ENCODE measurements around the gene TGIF1.

DNA sequence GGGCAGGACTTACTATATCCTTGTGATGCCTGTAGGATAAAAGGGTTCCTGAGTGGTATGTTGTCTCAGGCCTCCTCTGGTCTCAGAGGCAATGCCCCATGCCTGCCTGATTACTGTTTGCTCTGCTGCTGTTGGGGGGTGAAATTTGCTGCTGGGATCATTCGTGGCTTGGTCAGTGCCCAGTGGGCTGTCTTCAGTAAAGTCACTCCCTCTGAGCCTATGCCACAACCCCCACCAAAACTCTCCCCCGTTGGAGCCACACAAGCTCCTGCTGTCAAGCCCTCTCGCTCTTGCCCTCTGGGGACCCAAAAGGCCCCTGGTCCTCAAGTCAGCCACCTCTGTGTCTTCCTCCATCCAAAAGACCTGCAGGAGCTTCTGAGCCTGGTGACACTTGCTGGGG is 38.6 kb upstream of the TGIF1 start:
- TF ChIP-seq, protein P1, sequence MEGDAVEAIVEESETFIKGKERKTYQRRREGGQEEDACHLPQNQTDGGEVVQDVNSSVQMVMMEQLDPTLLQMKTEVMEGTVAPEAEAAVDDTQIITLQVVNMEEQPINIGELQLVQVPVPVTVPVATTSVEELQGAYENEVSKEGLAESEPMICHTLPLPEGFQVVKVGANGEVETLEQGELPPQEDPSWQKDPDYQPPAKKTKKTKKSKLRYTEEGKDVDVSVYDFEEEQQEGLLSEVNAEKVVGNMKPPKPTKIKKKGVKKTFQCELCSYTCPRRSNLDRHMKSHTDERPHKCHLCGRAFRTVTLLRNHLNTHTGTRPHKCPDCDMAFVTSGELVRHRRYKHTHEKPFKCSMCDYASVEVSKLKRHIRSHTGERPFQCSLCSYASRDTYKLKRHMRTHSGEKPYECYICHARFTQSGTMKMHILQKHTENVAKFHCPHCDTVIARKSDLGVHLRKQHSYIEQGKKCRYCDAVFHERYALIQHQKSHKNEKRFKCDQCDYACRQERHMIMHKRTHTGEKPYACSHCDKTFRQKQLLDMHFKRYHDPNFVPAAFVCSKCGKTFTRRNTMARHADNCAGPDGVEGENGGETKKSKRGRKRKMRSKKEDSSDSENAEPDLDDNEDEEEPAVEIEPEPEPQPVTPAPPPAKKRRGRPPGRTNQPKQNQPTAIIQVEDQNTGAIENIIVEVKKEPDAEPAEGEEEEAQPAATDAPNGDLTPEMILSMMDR (IDR thresholded peaks at IDR 0.05) = no peak
- TF ChIP-seq POLR2A (IDR thresholded peaks at IDR 0.05) = no peak
